Amniotic epithelial cell (primary cell): ENCODE results near the gene SRSF6.
A peak's percentile ranks its signal among the peaks of the same experiment; 100 is the strongest.
"Not testable (repeated sequence)": the region's sequence is repeated elsewhere in the genome, so short reads cannot be mapped to it uniquely, and the experiment has no call there.

Source experiments
- DNase-seq: peaks from one replicate; pipeline ENCODE4 v3.0.0-alpha.2; 2010; ENCODE audit warnings: low read depth

The SRSF6 gene

DNA sequence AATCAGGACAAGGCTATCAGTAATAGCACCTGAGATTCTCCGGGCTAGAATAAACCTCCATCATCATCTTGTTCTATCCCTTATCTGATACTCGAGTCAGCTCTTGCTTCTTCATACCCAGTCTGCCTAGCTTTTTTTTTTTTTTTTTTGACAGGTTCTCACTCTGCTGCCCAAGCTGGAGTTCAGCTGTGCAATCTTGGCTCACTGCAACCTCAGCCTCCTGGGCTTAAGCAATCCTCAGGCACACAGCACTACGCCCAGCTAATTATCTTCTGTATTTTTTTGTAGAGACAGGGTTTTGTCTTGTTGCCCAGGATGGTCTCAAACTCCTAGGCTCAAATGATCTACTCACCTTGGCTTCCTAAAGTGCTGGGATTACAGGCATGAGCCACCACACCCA, 19.5 kb downstream of the SRSF6 start:
- DNase-seq, result no peak

GRCh38 chr20:43477619-43478018, 19.9 kb downstream of the SRSF6 start:
- no peak for DNase-seq

DNA sequence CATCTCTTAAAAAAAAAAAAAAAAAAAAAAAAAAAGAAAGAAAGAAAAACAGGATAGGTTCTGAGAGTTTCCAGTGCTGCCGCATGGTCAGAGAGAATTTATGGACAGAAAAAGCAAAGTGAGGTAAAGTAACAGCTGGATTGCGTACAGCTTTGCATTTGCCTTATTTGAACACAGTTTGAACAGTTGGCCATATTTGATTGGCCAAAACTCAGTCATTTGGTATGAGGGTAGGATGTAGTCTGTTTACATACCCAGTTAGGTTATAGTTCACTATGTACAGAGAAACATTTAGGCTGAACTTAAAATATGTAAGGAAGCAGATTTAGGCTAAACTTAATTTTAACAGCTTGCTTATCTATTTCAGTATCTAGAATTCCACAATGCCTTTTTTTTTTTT, 32.3 kb downstream of the SRSF6 start:
- no peak for DNase-seq

DNA sequence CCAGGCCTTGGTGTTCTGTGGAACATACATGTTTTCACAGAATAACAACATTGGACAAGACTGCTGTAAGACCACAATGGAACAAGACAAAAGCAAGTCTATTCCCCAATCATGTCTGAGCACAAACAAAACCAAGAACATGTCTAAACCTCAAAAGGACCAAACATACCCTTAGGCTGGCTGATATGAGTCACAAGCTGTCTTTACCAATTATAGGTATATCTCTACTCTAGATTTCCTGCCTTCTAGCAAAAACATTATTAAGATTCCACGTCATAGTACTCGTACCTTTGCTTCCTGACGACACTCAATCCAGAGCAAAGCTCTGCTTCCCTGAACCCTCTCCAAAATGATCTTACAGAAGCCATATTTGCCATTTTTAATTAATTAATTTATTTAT, 34.4 kb downstream of the SRSF6 start:
- no peak for DNase-seq

DNA sequence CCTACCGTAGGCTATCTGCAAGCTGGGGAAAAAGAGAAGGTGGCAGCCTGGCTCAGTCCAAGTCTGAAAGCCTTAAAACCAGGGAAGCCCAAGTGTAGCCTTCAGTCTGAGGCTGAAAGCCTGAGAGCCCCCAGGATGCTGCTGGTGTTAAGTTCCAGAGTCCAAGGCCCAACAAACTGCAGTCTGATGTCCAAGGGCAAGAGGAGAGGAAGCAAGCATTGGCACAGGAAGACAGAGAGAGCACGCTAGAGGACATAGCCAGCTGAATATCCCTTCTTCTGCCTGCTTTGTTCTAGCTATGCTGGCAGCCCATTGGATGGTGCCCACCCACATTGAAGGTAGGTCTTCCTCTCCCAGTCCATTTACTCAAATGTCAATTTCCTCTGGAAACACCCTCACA, 37.7 kb downstream of the SRSF6 start:
- DNase-seq, result no peak

GRCh38 chr20:43502021-43502420, 44.3 kb downstream of the SRSF6 start:
- not testable (repeated sequence) for DNase-seq

DNA sequence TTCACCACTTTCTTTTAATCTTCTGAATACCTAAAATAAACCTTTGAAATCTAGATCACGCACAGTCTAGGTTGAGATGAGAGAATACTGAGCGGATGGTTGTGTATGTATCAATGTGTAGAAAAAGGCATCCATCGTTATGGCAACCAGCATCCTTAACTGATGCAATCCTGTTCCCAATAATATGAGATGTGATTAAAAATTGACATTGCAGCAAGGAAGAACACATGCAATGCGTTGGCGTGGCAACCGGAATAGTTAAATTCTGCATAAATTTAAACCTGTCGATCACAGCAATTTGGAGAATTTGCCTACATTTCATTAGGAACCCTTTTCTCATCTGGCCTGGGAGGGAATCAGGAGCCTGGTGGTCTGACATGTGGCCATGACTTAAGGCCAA, 48.5 kb downstream of the SRSF6 start:
- DNase-seq, result no peak

GRCh38 chr20:43507150-43508080, 49.7 kb downstream of the SRSF6 start, which contains the start of gene L3MBTL1:
L3MBTL1 (plus strand) TSS chr20:43507697; CDS start chr20:43513504, 5,807 bp downstream.
- peak; percentile 29 for DNase-seq

DNA sequence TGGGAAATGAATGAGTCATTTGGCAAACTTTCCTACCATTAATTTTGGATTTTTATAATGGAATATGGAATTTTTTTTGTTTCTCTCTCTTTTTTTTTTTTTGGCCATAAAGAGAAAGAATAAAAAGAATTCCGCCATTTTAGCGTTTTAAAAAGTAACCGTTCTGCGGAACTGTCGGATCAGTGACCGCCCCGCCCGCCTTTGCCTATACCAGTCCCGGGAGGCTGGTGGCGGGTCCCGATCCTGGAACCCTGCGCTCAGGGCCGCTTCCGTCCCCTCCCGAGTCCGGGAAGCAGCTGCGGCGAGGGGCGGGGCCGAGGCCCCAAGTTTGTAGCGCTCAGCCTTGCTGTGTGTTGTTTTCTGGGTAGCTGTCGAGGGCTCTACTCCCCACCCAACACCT, 50.4 kb downstream of the SRSF6 start:
- no peak for DNase-seq

DNA sequence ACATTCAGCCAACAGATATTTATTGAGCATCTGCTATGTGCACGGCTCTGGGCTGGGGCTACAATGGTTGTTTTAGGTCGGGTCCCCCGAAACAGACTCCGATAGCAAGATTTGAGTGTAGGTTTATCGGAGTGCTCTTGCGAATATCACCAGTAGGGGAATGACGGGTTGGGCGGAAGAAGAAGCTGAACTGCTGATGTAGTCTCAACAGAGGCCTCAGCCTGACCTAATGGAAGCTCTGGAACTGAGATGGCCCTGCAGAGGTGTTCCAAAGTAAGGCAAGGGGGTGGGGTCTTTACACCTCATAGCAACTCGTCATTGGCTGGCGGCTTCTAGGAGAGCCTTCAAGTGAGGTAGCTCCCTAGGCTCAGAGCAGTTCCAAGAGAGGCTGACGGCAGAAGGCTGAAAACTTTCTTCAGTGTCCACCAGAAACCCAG, 50.9 kb downstream of the SRSF6 start:
- peak; percentile 10 for DNase-seq

- DNase-seq, result no peak
Observed at GRCh38 chr20:43511879-43512278, 54.2 kb downstream of the SRSF6 start.

DNA sequence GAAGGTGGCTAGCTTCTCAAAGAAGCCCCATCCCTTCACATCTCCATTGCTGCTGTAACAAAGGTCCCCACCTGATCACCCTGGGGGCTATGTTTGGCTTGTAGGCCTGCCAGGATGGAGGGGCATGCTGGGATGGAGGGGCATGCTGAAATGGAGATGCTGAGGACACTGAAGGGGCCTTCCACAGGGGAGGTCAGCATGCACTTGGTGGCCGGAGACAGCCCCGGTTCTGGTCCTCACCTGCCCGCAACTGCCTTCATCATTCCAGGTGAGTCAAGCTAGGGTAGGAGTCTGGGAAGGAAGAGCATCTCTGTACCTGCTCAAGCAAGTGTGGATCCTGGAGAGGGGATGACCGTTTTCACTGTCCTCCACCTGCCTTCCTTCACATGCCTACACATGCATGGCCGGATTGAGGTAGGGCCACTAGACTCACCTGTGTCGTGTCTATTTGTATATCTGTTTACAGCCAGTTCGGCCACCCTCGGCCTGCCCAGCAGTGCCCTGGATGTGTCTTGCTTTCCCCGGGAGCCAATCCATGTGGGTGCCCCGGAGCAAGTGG, 55.8 kb downstream of the SRSF6 start:
- no peak for DNase-seq
